Activated CD8-positive, alpha-beta memory T cell treated with anti-CD3 and anti-CD28 coated beads, Interleukin-2, amount 10 ng/mL, durations not matched to agents 7 days and 5 days (primary cell): ENCODE data around the gene LATS2. TPM values are rescaled to one million over a fixed set of nuclear protein-coding genes. Genes with fewer than 3 reads are reported as not detected.

ENCODE experiments used
- ATAC-seq: fragments of 150-1000 bp; cut with Tn5 transposase; one replicate; pipeline ENCODE4 v1.10.0; 2021; ENCODE audit warnings: moderate library complexity
- CTCF ChIA-PET: fragments of 350-600 bp; sonication (Branson Sonifier 250); formaldehyde crosslinking; loops from one replicate; lab custom pipeline; 2021; ENCODE audit warnings: antibody characterized with exemption; lab: Charles Lee
- DNase-seq: peaks from one replicate; pipeline ENCODE4 v3.0.0-alpha.2; 2020
- H3K27ac Mint-ChIP-seq: one replicate; pipeline ENCODE4 v1.8.0; 2021; ENCODE audit warnings: mild to moderate bottlenecking, mixed read lengths
- H3K27me3 Mint-ChIP-seq: one replicate; pipeline ENCODE4 v1.8.0; 2021; ENCODE audit warnings: mixed read lengths
- H3K36me3 Mint-ChIP-seq: one replicate; pipeline ENCODE4 v1.8.0; 2021; ENCODE audit warnings: mild to moderate bottlenecking, mixed read lengths
- H3K4me1 Mint-ChIP-seq: one replicate; pipeline ENCODE4 v1.8.0; 2021; ENCODE audit warnings: mixed read lengths
- H3K4me3 Mint-ChIP-seq: one replicate; pipeline ENCODE4 v1.8.0; 2021; ENCODE audit warnings: mild to moderate bottlenecking, moderate library complexity, mixed read lengths
- H3K9me3 Mint-ChIP-seq: one replicate; pipeline ENCODE4 v1.8.0; 2022; ENCODE audit warnings: low read depth, mixed read lengths
- total RNA-seq, 2 experiments: library from RNA; stranded (reverse); gene quantifications; one replicate each; pipeline ENCODE4 v1.2.3, GENCODE V29; 2021

The LATS2 gene
- total RNA-seq, 2 experiments from 2014 or later: 2.8 to 4.7 TPM

GRCh38 chr13:20924758-20925394, 136.5 kb downstream of the LATS2 start:
- CTCF ChIA-PET: interaction anchor here (0.5 to 5.2 kb wide), 25 partner anchors 10 to 1923 kb away, joined by 3 to 26 read pairs (median 5); partner anchors contain the start of gene XPO4
- DNase-seq: peak; percentile 84
- H3K4me1 Mint-ChIP-seq: no peaks in the 10 kb centered on the region
- H3K27me3 Mint-ChIP-seq: no peaks in the 10 kb centered on the region
- no peak for ATAC-seq
- H3K9me3 Mint-ChIP-seq: no peaks in the 10 kb centered on the region
- no peak overlapping the region for H3K27ac Mint-ChIP-seq
- H3K36me3 Mint-ChIP-seq: no peaks in the 10 kb centered on the region
- no peak overlapping the region for H3K4me3 Mint-ChIP-seq

- no peaks in the 10 kb centered on the region for H3K4me1 Mint-ChIP-seq
- H3K27ac Mint-ChIP-seq: no peak overlapping the region
- ATAC-seq: no peak
- no peak for DNase-seq
- H3K9me3 Mint-ChIP-seq: no peaks in the 10 kb centered on the region
- H3K4me3 Mint-ChIP-seq: no peak overlapping the region
- H3K36me3 Mint-ChIP-seq: no peaks in the 10 kb centered on the region
- CTCF ChIA-PET: interaction anchor here (0.9 to 5.2 kb wide), 5 partner anchors 14 to 432 kb away, joined by 3 to 26 read pairs (median 4); no protein-coding TSS in a partner anchor
- no peaks in the 10 kb centered on the region for H3K27me3 Mint-ChIP-seq
Measured at GRCh38 chr13:20923272-20923671, 138.1 kb downstream of the LATS2 start.

Other genes with a start within 250 kb of the LATS2 start
- 10 to 100 TPM; 19.7 to 19.8 TPM for gene XPO4, start 158.8 kb downstream of the LATS2 start, total RNA-seq
- 100 to 1,000 TPM; 187 to 208 TPM for gene SAP18, start 78.5 kb upstream of the LATS2 start, total RNA-seq
- 10 to 100 TPM; 36.6 to 39.6 TPM for gene SKA3, start 115.0 kb upstream of the LATS2 start, total RNA-seq
- 10 to 100 TPM; 22.5 to 23.5 TPM for gene MRPL57, start 115.1 kb upstream of the LATS2 start, total RNA-seq